PFSK-1 (cell line): Measurements from ENCODE around the gene CCR3.

Source experiments
- FOXP2 ChIP-seq: optimal IDR thresholded peaks from 2 replicates; pipeline ENCODE3; 2011; ENCODE audit warnings: borderline replicate concordance, control low read depth, inconsistent platforms; ENCODE audit not compliant: insufficient read depth; ENCODE audit errors: extremely low read length, extremely low read depth
- POLR2AphosphoS5 ChIP-seq: IDR thresholded peaks from 2 replicates; pipeline ENCODE4 v1.6.1; 2012; ENCODE audit warnings: low read depth, mild to moderate bottlenecking, control low read depth, low read length, moderate library complexity
- REST ChIP-seq, 2 experiments: IDR thresholded peaks; 2 replicates each; pipeline versions ENCODE4 v1.6.1 to v1.8.0; 2011 to 2012; ENCODE audit warnings: low read depth in 2 of 2, low read length in 2 of 2, control low read depth in 1 of 2, inconsistent platforms in 1 of 2, mild to moderate bottlenecking in 1 of 2, moderate library complexity in 1 of 2; ENCODE audit not compliant: insufficient read depth in 1 of 2
- SIN3A ChIP-seq: IDR thresholded peaks from 2 replicates; pipeline ENCODE4 v1.6.1; 2012; ENCODE audit warnings: mild to moderate bottlenecking, low read length, moderate library complexity, borderline replicate concordance; ENCODE audit not compliant: insufficient read depth
- TAF1 ChIP-seq: IDR thresholded peaks from 2 replicates; pipeline ENCODE4 v1.6.1; 2012; ENCODE audit warnings: low read length, control low read depth, borderline replicate concordance; ENCODE audit not compliant: insufficient read depth

CCR3 gene

GRCh38 chr3:46209053-46209452, 33.2 kb upstream of the CCR3 start:
- TF ChIP-seq POLR2AphosphoS5: no peak
- TF ChIP-seq FOXP2: no peak
- TF ChIP-seq SIN3A: no peak
- no peak for TF ChIP-seq REST (IDR thresholded peaks at IDR 0.05; ENCODE audit: insufficient read depth in 1 of 2, low read depth in 2 of 2, low read length in 2 of 2)
- no peak for TF ChIP-seq TAF1

GRCh38 chr3:46209746-46210470, 32.4 kb upstream of the CCR3 start:
- TF ChIP-seq SIN3A: no peak
- no peak for TF ChIP-seq FOXP2
- no peak for TF ChIP-seq REST (IDR thresholded peaks at IDR 0.05; ENCODE audit: insufficient read depth in 1 of 2, low read depth in 2 of 2, low read length in 2 of 2)
- TF ChIP-seq POLR2AphosphoS5: no peak
- TF ChIP-seq TAF1: no peak

GRCh38 chr3:46212101-46212500, 30.2 kb upstream of the CCR3 start:
- TF ChIP-seq TAF1 (no peak), SIN3A (no peak), REST (IDR thresholded peaks at IDR 0.05; ENCODE audit: insufficient read depth in 1 of 2, low read depth in 2 of 2, low read length in 2 of 2) (no peak)

- no peak for TF ChIP-seq SIN3A
- TF ChIP-seq TAF1: no peak
- TF ChIP-seq REST (IDR thresholded peaks at IDR 0.05; ENCODE audit: insufficient read depth in 1 of 2, low read depth in 2 of 2, low read length in 2 of 2): no peak
- no peak for TF ChIP-seq FOXP2
- no peak for TF ChIP-seq POLR2AphosphoS5
These were observed 29.1 kb upstream of the CCR3 start for GRCh38 chr3:46213201-46213600.
